Activated effector memory CD4-positive, alpha-beta T cell treated with Interleukin-2 at 50 U/mL for 16 hours (primary cell): Measurements from ENCODE around the gene CCL3.
"Not testable (repeated sequence)": the region's sequence is repeated elsewhere in the genome, so short reads cannot be mapped to it uniquely, and the experiment has no call there.

Source experiments
- DNase-seq: peaks from one replicate; pipeline ENCODE4 v3.0.0-alpha.2; 2020

CCL3 gene

DNA sequence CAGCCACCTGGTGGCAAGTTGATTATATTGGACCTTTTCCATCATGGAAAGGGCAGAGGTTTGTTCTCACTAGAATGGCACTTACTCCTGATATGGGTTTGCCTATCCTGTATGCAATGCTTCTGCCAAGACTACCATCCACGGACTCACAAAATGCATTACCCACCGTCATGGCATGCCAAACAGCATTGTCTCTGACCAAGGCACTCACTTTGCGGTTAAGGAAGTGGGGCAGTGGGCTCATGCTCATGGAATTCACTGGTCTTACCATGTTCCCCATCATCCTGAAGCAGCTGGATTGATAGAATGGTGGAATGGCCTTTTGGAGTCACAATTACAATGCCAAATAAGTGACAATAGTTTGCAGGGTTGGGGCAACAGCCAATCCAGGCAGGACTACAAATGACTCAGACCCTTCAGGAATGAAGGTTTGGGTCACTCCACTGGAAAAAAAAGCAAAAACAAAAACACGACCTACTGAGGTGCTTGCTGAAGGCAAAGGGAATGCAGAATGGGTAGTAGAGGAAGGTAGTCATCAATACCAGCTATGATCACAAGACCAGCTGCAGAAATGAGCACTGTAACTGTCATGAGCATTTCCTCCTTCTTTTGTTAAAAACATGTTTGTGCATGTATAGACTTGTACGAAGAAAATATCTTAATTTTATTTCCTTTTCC is 25.2 kb upstream of the CCL3 start:
- DNase-seq: not testable (repeated sequence)

DNA sequence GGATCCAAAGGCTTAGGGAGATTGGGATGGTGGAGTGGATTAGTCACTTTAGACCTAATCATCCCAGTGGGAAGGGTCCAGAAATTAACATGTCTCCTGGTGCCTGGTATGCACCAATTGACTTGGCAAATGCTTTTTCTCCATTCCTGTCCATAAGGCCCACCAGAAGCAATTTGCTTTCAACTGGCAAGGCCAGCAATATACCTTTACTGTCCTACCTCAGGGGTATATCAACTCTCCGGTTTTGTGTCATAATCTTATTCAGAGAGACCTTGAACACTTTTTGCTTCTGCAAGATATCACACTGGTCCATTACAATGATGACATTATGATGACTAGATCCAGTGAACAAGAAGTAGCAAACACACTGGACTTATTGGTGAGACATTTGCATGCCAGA is 23.2 kb upstream of the CCL3 start:
- not testable (repeated sequence) for DNase-seq

DNA sequence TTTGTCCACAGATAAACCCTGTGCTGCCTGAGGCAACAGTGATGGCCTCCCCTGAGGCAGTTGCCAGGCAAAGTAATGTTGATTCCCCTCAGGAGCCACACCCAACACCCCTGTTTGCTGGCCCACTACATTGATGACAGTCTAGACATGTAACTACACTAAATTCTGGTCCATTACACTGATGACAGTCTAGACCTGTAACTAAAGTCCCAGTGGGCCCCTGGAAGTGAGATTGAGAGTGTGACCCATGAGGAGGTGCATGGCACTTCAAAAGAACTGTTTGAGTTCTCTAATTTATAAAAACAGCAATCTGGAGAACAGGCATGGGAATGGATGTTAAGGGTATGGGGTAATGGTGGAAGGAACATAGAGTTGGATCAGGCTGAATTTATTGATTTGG is 22.6 kb upstream of the CCL3 start:
- DNase-seq: no peak

DNA sequence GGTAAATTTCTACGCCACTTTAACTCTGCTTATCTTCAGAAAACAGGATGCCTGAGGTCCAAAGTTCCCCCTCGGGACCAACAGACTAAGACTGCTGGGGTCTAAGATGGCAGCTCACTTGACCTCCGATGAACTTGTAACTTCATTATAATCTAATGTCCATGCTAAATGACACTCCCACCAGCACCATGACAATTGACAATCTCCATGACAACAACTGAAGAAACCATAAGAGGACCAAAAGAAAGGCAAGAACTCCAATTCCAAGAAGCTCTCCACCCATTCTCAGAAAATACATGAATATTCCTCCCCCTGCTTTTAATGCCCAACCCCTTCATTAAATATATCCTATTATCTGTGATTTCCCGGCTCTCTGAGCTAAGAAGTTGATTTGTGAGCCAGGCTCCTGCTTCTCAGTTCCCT is 21.1 kb upstream of the CCL3 start:
- no peak for DNase-seq

DNA sequence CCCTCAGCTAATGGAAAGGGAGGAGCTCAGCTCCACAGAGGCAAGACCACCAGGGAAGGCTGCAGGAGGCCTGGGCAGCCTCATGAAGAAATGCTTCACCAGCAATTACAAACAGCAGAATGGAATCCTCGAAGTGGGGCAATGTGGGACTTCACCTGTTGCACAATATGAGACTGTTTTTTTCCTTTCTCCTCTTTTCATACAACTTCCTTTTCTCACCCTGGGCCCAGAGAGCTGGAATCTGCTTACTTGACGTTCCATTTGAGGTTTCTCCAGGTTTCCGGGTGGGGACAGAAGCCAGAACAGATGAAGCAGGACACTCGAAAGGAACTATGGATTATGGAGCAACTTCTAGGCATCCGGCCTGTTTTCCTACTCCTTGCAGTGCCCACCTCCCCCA is 18.3 kb upstream of the CCL3 start:
- DNase-seq: not testable (repeated sequence)

DNA sequence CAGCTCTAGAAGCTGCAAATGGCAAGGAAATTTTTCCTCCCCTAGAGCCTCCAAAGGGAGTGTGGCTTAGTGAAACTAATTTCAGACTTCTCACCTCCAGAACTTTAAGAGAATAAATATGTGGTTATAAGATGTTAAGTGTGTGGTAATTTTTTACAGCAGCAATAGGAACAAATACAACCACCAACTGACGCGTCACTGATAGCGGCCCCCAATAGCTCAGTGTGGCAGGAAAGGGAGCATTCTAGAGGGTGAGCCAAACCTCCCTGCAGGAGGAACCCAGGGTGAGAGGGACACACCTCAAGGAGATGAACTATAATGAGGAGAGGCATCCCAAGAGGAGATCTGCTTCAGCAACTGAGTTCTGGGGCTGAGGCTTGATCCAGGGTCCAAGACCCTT is 17.7 kb upstream of the CCL3 start:
- DNase-seq: no peak

DNA sequence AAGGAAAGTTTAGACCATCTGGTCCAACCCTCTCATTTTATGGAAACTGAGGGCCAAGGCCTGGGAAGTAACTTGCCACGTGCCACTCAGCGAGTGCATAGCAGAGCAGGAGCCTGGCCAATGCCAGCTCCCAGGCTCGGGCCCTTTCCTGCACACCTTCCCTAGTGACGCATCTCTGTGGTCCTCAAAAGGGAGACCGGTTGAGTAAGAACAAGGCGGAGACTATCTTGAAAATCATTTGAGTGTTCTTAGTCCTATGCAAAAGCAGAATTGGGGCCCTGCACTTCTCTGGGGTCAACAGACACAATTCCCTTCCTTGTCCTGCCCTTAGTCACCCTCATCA is 16.5 kb upstream of the CCL3 start:
- DNase-seq: no peak

DNA sequence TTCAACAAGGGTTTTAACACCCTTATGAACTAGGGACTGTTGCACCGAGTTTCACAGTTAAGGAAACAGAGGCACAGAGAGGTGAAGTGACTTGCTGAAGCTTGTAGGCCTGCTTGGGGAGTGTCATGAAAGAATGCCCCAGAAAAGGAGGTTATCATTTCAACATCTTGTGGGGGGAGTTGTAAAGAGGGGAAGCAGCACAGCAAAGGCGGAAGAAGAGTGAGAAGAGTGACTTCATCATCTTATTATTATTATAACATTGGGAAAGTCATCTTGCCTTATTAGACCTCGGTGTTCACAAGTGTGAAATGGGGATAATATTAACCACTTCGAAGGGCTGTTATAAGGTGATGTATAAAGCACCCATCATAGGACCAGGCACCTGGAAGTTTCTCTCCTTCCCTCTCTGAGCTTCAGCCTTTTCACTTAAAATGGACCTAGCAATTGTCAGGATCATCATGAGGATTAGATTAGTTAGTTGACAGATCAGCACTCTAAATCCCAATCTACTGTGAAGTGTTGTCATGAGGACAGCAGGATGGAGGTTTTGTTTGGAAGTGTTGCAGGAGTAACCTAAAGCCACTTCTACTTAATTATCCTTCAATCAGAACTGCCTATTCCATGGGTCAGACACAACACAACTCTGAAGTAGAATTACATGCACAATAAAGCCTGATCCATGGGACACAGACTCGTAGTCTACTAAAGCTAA is 16.0 kb upstream of the CCL3 start:
- DNase-seq: no peak

DNA sequence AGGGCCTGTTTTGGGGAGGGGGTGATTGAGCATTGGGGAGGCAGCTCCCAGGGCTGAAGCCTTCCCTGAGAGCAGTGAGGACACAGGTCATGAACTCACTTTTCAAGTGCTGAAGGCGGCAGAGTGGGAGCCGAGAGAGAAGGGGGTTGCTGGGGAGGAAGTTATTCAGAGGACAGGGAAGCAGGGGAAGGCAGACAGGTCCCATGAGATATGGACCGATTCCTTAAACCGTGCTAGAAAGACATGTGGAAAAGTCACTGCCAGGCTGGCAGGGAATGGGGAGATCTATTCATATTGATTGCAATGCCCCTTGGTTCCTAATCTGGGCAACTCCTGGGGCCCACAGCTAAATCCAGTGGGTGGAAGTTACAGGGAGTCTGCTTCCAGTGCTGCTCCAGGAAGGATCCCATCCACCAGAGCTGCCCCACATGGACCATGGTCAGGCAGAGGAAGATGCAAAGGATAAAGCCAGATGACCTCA is 14.8 kb upstream of the CCL3 start:
- no peak for DNase-seq

DNA sequence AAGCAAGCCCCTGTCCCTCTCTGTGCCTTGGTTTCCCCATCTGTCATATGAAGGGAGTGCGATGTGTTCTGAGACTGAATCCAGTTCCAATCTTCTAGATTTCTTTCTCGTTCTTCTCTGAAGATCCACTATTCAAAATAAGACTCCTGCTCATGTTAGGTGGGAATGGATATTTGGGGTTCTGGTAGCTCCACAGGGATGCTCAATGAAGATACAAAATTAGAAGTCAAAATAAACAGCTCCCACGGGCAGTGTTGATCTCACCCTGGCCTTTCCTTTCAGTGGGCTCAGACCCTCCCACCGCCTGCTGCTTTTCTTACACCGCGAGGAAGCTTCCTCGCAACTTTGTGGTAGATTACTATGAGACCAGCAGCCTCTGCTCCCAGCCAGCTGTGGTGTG is 14.3 kb upstream of the CCL3 start:
- not testable (repeated sequence) for DNase-seq

DNA sequence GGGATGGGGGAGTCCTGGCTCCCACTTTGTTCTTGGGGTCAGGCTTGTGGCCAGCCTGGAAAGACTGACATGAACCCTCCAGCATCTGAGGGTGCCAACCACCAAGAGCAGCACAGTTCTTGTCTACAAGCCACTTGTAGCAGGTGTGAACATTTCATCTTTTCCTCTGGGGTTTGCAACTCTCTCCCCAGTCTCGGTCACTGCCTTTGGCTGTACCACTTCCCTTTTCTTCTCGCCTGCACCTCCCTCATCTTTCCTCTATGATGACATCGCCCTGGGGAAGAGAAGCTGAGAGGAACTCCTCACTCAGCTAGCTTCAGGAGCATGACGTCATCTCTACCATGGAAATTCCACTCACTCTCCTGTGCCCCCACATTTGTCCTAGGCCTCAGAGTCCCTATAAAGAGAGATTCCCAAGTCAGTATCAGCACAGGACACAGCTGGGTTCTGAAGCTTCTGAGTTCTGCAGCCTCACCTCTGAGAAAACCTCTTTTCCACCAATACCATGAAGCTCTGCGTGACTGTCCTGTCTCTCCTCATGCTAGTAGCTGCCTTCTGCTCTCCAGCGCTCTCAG is 13.5 kb upstream of the CCL3 start, which contains the start of gene CCL4:
CCL4 (plus strand) TSS at position 427 of the 575 bp plus-strand sequence; CDS start at position 506, 79 bp downstream.
- not testable (repeated sequence) for DNase-seq

DNA sequence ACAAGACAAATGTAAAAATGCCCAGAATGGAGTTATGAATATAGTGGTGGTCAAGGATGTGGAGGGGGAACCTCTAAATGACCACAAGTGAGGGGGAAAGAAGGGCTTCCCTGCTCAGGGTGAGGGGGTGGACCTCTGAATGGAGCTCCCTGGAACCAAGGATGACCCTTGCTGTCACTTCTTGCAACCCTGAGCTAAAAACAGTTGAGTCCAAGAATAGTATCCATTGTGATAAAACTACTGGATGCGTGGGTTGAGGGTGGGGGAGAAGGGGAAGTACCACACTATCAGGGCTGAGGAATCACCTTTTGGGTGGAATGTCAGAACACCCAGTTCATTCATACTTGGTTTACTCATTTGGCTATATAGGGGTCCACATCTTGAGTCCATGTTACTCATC is 9.1 kb upstream of the CCL3 start:
- DNase-seq: not testable (repeated sequence)

DNA sequence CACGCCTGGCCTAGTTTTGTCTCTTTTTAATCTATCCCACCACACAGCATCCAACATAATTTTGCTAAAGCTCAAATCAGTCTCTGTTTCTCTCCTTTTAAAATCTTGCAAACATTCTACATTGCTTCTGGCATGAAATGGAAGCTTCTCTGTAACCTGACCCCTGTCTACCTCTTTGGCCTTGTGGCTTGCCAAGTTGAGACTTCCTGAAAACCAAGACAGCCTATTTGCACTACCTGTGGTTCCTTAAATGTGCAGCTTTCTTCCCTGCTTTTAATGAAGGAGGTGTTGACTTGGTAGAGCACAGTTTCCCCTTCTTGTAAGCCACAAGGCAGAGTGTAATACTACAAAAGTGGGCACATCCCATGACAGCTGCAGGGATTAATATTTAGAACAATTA is 6.0 kb upstream of the CCL3 start:
- DNase-seq: no peak

DNA sequence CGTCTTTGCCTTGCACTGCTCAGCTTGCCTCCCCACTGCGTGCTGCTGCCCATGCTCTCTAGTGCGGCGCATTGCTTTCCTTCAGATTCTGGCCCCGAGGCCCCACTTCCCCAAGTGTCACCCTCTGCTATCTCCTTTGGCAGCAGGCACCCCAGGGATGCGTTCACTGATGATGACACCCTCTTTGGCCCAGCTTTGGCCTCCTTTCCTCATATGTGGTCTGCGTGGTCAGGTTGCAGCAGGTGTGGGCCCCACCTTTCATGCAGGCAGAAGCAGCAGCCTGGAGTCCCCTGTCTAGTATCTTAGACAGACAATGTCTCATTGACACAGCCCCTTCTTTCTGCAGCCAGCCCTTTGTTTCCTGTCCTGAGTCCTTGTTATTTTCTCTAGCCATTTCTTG is 4.8 kb upstream of the CCL3 start:
- no peak for DNase-seq

DNA sequence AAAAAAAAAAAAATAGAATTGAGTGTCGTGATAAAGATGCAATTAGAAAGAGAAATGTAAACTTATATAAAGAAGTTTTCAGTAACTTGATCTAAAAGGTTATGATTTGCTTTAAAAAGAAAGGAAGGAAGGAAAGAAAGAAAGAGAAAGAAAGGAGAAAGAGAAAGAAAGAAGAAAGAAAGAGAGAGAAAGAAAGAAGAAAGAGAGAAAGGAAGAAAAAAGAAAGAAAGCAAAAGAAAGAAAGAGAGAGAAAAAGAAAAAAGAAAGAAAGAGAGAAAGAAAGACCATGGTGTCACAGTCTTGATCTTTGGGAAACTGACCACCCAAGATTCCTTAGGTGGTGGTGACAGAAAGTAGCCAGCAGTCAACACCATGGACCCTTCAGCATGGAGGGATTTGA is 4.3 kb upstream of the CCL3 start:
- DNase-seq: no peak

DNA sequence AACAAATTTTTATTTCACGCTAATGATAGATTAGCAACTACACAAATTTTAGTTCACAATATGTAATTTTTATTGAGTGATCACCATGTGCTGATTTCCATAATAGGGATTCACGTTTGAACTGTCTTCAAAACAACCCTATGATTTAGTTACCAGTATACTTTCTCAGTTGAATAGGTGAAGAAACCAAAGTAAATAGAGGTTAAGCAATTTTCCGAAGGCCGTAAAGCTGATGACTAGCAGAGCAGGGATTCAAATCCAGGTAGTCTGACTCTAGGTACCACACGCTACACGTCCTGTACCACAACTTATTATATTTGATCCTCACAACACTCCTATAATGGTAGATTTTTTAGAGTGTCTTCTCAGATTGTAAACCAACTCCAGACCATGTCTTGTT is 2.8 kb upstream of the CCL3 start:
- not testable (repeated sequence) for DNase-seq

DNA sequence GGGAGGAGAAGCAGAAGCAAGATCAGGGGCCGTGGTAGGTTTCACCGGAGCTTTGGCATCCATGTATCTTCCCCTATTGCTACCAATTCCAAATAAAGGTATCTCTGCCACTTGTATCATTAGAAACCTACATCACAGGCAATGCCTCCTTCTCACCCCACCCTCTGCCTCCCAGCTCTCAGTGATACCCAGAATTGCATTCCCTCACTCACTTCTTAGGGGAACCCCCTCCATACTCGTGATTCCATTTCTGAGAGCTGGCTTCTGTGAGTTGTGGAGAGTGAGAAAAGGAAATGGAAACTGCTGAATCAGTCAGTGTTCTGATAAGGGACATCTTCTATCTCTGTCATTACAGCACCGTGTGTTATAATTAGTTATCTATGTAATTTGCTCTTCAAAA is 2.3 kb upstream of the CCL3 start:
- no peak for DNase-seq

DNA sequence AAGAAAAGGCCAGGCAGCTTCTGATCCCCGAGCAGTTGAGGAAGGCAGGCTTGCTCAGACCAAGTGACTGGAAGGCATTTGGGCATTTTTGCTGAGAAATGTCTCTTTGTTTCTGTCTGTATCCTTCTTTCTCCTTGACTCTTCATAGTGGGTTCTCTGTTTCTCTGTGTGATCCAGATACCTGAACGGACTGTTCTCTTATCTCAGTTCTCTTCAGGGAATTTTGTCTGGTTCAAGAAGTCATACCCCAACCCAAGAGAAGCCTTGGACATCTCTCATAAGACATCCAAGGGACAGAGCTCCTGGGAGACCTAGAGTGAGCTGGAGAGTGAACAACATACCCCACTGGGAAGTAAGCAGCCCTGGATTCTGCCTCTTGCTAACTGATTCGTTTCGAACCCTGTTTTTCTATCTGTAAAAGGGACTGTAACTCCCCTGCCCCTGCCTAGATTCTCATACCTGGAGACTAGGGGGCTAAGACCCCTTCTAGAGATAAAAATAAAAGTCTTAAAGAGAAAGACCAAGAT is 541 bp downstream of the CCL3 start:
- no peak for DNase-seq

DNA sequence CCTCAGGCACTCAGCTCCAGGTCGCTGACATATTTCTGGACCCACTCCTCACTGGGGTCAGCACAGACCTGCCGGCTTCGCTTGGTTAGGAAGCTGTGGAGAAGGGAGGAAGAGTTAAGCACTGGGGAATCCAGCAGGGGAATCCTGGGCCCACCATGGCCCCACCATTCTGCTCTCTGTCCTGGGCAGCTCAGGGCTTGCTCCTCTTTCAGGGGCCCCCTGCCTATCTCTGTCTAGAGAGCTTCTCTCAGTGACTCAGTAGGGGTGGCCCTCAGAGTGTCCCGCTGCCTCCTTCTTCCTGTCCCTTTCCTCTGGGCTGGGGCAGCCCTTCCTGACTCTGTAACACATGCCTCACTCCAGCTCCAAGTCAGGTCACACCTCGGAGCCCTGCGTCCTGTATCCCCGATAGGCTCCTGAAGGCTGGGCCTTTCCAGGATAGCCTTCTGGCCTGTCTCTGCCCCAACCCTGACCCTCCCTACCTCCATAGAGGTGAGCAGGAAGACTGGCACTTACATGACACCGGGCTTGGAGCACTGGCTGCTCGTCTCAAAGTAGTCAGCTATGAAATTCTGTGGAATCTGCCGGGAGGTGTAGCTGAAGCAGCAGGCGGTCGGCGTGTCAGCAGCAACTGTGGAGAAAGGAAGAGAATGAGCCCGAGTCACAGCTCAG is 1.1 kb downstream of the CCL3 start:
- DNase-seq: no peak

DNA sequence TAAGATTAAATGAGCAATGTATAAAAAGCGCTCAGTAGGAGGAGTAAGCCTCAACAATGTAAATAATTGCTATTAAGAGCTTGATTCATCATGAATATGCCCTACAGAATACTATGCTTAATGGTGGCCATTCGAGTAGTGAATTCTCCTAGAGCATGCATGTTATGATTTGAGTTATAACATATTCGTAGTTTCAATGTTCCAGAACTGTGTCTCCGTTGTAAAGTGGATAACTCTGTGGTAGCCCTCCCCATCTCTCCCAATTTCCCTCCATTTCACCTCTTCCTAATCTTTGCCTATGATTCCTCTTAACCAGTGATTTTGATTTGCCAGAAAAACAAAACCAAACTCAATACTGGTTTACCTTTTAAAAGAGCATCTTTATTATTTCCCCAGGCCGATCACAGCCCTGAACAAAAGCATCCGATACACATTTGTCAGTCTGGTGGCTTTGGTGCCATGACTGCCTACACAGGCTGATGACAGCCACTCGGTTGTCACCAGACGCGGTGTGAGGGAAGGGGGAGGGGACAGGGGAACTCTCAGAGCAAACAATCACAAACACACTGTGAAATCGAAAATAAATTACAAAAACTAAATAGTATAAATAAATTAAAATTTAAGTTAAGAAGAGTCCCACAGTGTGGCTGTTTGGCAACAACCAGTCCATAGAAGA is 1.9 kb downstream of the CCL3 start:
- DNase-seq: not testable (repeated sequence)

DNA sequence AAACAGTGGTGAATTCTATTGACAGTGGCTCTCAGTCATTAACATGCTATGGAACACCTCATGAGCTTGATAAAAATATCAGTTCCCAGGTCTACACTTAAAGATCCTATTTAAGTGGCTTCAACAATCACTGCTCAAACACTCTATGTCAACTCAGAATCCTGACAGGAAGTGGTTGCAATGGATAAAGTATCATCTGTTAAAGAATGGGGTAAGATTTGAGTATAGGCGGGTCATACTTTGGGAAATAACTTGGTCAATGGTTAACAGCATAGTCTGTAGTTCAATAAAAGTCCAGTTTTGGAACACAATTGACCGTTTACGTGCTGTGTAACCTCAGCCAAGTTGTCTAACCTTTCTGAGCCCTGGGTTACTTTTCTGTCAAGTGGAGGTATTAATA is 2.5 kb downstream of the CCL3 start:
- not testable (repeated sequence) for DNase-seq

DNA sequence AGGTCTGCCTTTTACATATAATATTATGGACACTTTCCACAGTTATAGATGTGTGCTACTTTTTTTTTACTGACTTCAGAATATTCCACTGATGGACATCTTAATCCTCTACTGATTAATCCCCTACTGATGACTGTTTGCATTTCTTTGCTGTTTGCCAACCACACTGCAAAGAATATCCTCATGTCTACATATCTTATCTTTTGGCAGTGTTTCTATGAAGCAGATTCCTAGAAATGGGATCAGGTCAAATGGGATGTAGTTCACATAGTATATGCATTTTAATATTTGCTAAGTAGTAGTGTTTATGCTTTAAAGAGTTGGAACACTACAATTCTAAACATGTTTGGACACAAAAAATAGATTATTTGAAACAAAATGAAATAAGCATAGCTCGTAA is 3.2 kb downstream of the CCL3 start:
- no peak for DNase-seq

DNA sequence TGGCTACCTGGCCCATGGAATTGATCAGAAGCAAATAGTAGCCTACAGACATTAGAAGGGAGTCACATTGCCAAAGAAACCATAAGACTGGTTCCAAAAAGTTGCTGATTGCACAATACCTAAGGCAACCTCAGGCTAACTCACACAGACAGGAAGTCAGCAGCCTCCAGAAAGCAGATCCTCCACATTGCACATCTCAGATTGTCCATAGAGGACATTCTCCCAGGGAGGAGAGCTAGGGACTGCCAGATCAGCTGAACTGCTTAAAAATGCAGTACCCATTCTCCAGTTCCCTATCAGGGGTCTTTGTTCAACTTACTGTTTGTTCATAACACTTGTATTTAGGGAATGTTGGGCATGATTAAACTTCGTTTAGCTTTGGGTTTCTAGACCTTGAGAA is 4.2 kb downstream of the CCL3 start:
- DNase-seq: no peak
